Panc1 (cell line): ENCODE measurements around the gene UXS1. TPM values are rescaled to one million over a fixed set of nuclear protein-coding genes. Genes with fewer than 3 reads are reported as not detected.

Experiments used
- ATAC-seq: fragments of 200-7000 bp; cut with Tn5 transposase; 2 replicates; pipeline ENCODE4 v1.9.1; 2020; ENCODE audit warnings: mild to moderate bottlenecking, moderate library complexity
- BruUV-seq: library from RNA; stranded (reverse); fragments of 400-500 nt; replicated peaks from 2 replicates; lab custom pipeline; 2021; lab: Mats Ljungman, UMichigan
- CTCF ChIA-PET: fragments of 300-600 bp; sonication (Branson Sonifier 250); formaldehyde crosslinking; loops from one replicate; lab custom pipeline; 2022; ENCODE audit warnings: antibody characterized with exemption; lab: Charles Lee
- POLR2A ChIA-PET: fragments of 300-600 bp; sonication (Branson Sonifier 250); formaldehyde crosslinking; loops from one replicate; lab custom pipeline; 2022; ENCODE audit warnings: antibody characterized with exemption; lab: Charles Lee
- DNase-seq: peaks from one replicate; pipeline ENCODE4 v3.0.0-alpha.2; 2010; ENCODE audit warnings: low read depth, low spot score
- H3K27ac ChIP-seq: 2 replicates; pipeline ENCODE4 v1.5.1; 2011; ENCODE audit warnings: mild to moderate bottlenecking, low read length, inconsistent platforms
- H3K27me3 ChIP-seq: fragments of 200-500 bp; sonication (Bioruptor generic); 2 replicates; pipeline ENCODE4 v1.6.0; 2014; ENCODE audit warnings: low read length, inconsistent platforms; ENCODE audit not compliant: control insufficient read depth, insufficient read depth
- H3K36me3 ChIP-seq: fragments of 200-500 bp; sonication (Bioruptor generic); 2 replicates; pipeline ENCODE4 v1.5.1; 2014; ENCODE audit warnings: inconsistent platforms, mild to moderate bottlenecking, low read length, moderate library complexity; ENCODE audit not compliant: control insufficient read depth, insufficient read depth
- H3K4me1 ChIP-seq: 2 replicates; pipeline ENCODE4 v1.5.1; 2011; ENCODE audit warnings: inconsistent platforms, mild to moderate bottlenecking, low read length, moderate library complexity; ENCODE audit not compliant: control insufficient read depth, insufficient read depth
- H3K4me3 ChIP-seq, 2 experiments: 2 replicates each; pipeline ENCODE4 v1.5.1; 2011 to 2012; ENCODE audit warnings: low read depth in 2 of 2, low read length in 2 of 2, mild to moderate bottlenecking in 2 of 2, inconsistent platforms in 1 of 2, moderate library complexity in 1 of 2
- H3K9me3 ChIP-seq: fragments of 200-500 bp; sonication (Bioruptor generic); 2 replicates; pipeline ENCODE4 v1.5.1; 2014; ENCODE audit warnings: low read depth, mild to moderate bottlenecking, inconsistent platforms, low read length, moderate library complexity; ENCODE audit not compliant: control insufficient read depth, insufficient read depth
- POLR2AphosphoS5 ChIP-seq: IDR thresholded peaks from 2 replicates; pipeline ENCODE4 v1.6.1; 2012; ENCODE audit warnings: mild to moderate bottlenecking, low read depth, low read length, moderate library complexity
- SIN3A ChIP-seq: IDR thresholded peaks from 2 replicates; pipeline ENCODE4 v1.6.1; 2012; ENCODE audit warnings: low read depth, mild to moderate bottlenecking, low read length, moderate library complexity, borderline replicate concordance; ENCODE audit not compliant: insufficient read depth
- TCF7L2 ChIP-seq: IDR thresholded peaks from 2 replicates; pipeline ENCODE4 v1.6.1; 2011; ENCODE audit warnings: mild to moderate bottlenecking, low read depth, low read length, inconsistent platforms
- in situ Hi-C: cut with HindIII; loops from 2 replicates; pipeline ENCODE4 v1.10.0; 2016; ENCODE audit warnings: low sequenced_read_pairs, low pct_unique_long_range_greater_than_20kb
- intact Hi-C: fragments of 100-400 bp; cut with micrococcal nuclease; formaldehyde crosslinking; loops from one replicate; pipeline ENCODE4 v1.10.0; 2022; ENCODE audit not compliant: unreplicated experiment
- total RNA-seq: library from RNA; stranded (reverse); gene quantifications from one replicate; pipeline ENCODE4 v1.2.1, GENCODE V29; 2021; ENCODE audit not compliant: unreplicated experiment
- TF ChIP-seq, protein P1 (sequence below), 2 experiments: IDR thresholded peaks; 2 replicates each; pipeline ENCODE4 v1.6.1; 2011 to 2012; ENCODE audit warnings: low read depth in 2 of 2, control low read depth in 1 of 2, low read length in 1 of 2, mild to moderate bottlenecking in 1 of 2, moderate library complexity in 1 of 2; ENCODE audit not compliant: insufficient read depth in 1 of 2
- TF ChIP-seq, protein P2 (sequence below): fragments of 450-650 bp; IDR thresholded peaks from 2 replicates; pipeline ENCODE4 v1.5.1; 2017; ENCODE audit warnings: mild to moderate bottlenecking

Gene UXS1
- total RNA-seq, 1 experiment from 2014 or later = 72.0 TPM

DNA sequence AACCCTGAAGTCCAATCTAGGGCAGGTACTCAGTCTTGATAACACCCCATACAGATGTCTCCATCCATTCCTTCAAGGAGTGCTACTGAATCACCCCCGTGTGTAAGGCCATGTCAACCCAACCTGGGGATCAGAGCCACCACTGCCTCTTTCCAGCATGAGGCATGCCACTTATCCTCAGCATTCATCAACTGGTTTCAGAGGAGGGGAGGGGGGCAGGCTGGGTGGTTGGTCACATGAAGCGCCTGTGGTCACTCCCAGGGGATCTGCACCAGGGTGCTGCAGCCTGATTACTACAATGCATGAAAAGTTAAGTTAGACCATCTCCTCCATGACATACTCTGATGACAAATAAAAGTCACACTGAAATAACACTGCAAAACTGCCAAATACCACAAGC, 65.0 kb downstream of the UXS1 start:
- intact Hi-C loops (no loop called here), in situ Hi-C loops (no loop called here)
- no peaks in the 10 kb centered on the region for H3K27me3 ChIP-seq
- peaks cover 6% of the 10 kb centered on the region for H3K4me1 ChIP-seq
- ATAC-seq = no peak
- ChIA-PET POLR2A (no interaction called here), CTCF (no interaction called here)
- TF ChIP-seq POLR2AphosphoS5 (no peak), SIN3A (no peak), TCF7L2 (no peak)
- TF ChIP-seq, protein P1, sequence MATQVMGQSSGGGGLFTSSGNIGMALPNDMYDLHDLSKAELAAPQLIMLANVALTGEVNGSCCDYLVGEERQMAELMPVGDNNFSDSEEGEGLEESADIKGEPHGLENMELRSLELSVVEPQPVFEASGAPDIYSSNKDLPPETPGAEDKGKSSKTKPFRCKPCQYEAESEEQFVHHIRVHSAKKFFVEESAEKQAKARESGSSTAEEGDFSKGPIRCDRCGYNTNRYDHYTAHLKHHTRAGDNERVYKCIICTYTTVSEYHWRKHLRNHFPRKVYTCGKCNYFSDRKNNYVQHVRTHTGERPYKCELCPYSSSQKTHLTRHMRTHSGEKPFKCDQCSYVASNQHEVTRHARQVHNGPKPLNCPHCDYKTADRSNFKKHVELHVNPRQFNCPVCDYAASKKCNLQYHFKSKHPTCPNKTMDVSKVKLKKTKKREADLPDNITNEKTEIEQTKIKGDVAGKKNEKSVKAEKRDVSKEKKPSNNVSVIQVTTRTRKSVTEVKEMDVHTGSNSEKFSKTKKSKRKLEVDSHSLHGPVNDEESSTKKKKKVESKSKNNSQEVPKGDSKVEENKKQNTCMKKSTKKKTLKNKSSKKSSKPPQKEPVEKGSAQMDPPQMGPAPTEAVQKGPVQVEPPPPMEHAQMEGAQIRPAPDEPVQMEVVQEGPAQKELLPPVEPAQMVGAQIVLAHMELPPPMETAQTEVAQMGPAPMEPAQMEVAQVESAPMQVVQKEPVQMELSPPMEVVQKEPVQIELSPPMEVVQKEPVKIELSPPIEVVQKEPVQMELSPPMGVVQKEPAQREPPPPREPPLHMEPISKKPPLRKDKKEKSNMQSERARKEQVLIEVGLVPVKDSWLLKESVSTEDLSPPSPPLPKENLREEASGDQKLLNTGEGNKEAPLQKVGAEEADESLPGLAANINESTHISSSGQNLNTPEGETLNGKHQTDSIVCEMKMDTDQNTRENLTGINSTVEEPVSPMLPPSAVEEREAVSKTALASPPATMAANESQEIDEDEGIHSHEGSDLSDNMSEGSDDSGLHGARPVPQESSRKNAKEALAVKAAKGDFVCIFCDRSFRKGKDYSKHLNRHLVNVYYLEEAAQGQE (IDR thresholded peaks at IDR 0.05; ENCODE audit: insufficient read depth in 1 of 2, low read depth in 2 of 2, low read length in 1 of 2) = no peak
- TF ChIP-seq, protein P2, sequence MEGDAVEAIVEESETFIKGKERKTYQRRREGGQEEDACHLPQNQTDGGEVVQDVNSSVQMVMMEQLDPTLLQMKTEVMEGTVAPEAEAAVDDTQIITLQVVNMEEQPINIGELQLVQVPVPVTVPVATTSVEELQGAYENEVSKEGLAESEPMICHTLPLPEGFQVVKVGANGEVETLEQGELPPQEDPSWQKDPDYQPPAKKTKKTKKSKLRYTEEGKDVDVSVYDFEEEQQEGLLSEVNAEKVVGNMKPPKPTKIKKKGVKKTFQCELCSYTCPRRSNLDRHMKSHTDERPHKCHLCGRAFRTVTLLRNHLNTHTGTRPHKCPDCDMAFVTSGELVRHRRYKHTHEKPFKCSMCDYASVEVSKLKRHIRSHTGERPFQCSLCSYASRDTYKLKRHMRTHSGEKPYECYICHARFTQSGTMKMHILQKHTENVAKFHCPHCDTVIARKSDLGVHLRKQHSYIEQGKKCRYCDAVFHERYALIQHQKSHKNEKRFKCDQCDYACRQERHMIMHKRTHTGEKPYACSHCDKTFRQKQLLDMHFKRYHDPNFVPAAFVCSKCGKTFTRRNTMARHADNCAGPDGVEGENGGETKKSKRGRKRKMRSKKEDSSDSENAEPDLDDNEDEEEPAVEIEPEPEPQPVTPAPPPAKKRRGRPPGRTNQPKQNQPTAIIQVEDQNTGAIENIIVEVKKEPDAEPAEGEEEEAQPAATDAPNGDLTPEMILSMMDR = no peak
- H3K36me3 ChIP-seq = no peaks in the 10 kb centered on the region
- H3K4me3 ChIP-seq = no peak overlapping the region
- H3K9me3 ChIP-seq = no peaks in the 10 kb centered on the region
- BruUV-seq = no TSS peak
- no peak overlapping the region for H3K27ac ChIP-seq
- DNase-seq = no peak

DNA sequence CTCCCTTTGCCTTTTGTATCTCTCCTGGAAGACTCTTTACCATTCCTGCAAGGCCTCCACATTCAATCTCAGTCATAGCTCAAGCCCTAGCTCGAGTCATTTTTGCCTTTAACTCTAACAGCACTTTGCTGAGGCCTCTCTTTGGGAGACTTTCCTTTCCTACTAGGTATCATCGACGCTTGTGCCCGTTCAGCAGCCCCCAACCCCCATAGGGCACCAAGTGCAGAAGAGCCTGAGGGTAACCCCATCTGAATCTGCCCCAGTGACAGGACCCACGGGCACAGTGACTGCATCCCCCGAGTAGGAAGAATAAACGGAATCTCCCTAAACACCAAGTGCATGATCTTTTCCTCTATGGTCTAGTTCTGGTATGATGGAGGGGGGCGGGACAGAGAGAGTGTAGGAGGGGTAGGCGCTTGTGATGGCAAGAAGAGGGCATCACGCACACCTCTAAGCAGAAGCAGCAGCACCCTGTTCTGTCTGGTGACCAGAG, 66.3 kb downstream of the UXS1 start:
- H3K9me3 ChIP-seq = no peaks in the 10 kb centered on the region
- in situ Hi-C loops = no loop called here
- ChIA-PET POLR2A (no interaction called here), CTCF (no interaction called here)
- no peaks in the 10 kb centered on the region for H3K27me3 ChIP-seq
- TF ChIP-seq, protein P1 (IDR thresholded peaks at IDR 0.05; ENCODE audit: insufficient read depth in 1 of 2, low read depth in 2 of 2, low read length in 1 of 2) = no peak
- TF ChIP-seq SIN3A = no peak
- H3K27ac ChIP-seq = no peak overlapping the region
- intact Hi-C loops = no loop called here
- no TSS peak for BruUV-seq
- H3K4me1 ChIP-seq = peaks cover 6% of the 10 kb centered on the region
- H3K36me3 ChIP-seq = peaks cover 3% of the 10 kb centered on the region
- ATAC-seq (no peak), DNase-seq (no peak)
- H3K4me3 ChIP-seq = no peak overlapping the region
